CD4-positive, alpha-beta T cell treated with Interleukin-17A for 1 hour (primary cell): Measurements from ENCODE around the gene FRK.

Source experiments
- DNase-seq: peaks from one replicate; pipeline ENCODE4 v3.0.0-alpha.2; 2020

Gene FRK

GRCh38 chr6:116060572-116061283 is at the start of gene FRK:
FRK (minus strand) TSS chr6:116060891; CDS start chr6:116060311, 580 bp downstream.
- no peak for DNase-seq

- DNase-seq = no peak
Measured at GRCh38 chr6:116108836-116109235, 48.1 kb upstream of the FRK start.

- DNase-seq = no peak
Measured at GRCh38 chr6:116106146-116106545, 45.5 kb upstream of the FRK start.

- no peak for DNase-seq
Measured at GRCh38 chr6:116105247-116105646, 44.6 kb upstream of the FRK start.

- DNase-seq = no peak
Measured at GRCh38 chr6:116104636-116105035, 43.9 kb upstream of the FRK start.

- DNase-seq = no peak
Measured at GRCh38 chr6:116102873-116103272, 42.2 kb upstream of the FRK start.

GRCh38 chr6:116101790-116102189 is 41.1 kb upstream of the FRK start:
- no peak for DNase-seq

- no peak for DNase-seq
Measured at GRCh38 chr6:116101302-116101718, 40.6 kb upstream of the FRK start.

GRCh38 chr6:116100419-116101301 is 40.0 kb upstream of the FRK start, which contains the start of gene NT5DC1:
NT5DC1 (plus strand) TSS chr6:116100853; CDS start chr6:116100931, 78 bp downstream.
- peak; percentile 83 for DNase-seq

GRCh38 chr6:116099036-116099435 is 38.3 kb upstream of the FRK start:
- no peak for DNase-seq

GRCh38 chr6:116096979-116097816 is 36.5 kb upstream of the FRK start:
- DNase-seq = no peak

- peak; percentile 7 for DNase-seq
Measured at GRCh38 chr6:116096048-116096759, 35.5 kb upstream of the FRK start.

- DNase-seq = no peak
Measured at GRCh38 chr6:116094041-116094440, 33.4 kb upstream of the FRK start.

GRCh38 chr6:116090251-116090650 is 29.6 kb upstream of the FRK start:
- no peak for DNase-seq

- DNase-seq = no peak
Measured at GRCh38 chr6:116088946-116089345, 28.3 kb upstream of the FRK start.

GRCh38 chr6:116087437-116088027 is 26.8 kb upstream of the FRK start:
- no peak for DNase-seq

- DNase-seq = no peak
Measured at GRCh38 chr6:116084284-116084683, 23.6 kb upstream of the FRK start.

GRCh38 chr6:116083052-116083451 is 22.4 kb upstream of the FRK start:
- DNase-seq = no peak

GRCh38 chr6:116078945-116079344 is 18.3 kb upstream of the FRK start:
- DNase-seq = no peak

GRCh38 chr6:116078522-116078921 is 17.8 kb upstream of the FRK start:
- no peak for DNase-seq

GRCh38 chr6:116074732-116075390 is 14.2 kb upstream of the FRK start:
- no peak for DNase-seq
